Endothelial cell of umbilical vein (primary cell): ENCODE results near the gene ZNF70. TPM values are rescaled to one million over a fixed set of nuclear protein-coding genes. Genes with fewer than 3 reads are reported as not detected.

Experiments
- BruUV-seq: library from RNA; stranded (reverse); fragments of 400-500 nt; replicated peaks from 2 replicates; lab custom pipeline; 2021; lab: Mats Ljungman, UMichigan
- CTCF ChIA-PET: fragments of 300-600, 350-600 bp; sonication (Branson Sonifier 250); formaldehyde crosslinking; loops from one replicate; lab custom pipeline; 2021; ENCODE audit warnings: antibody characterized with exemption, inconsistent platforms; lab: Charles Lee
- POLR2A ChIA-PET: fragments of 300-600, 350-600 bp; sonication (Branson Sonifier 250); formaldehyde crosslinking; loops from one replicate; lab custom pipeline; 2021; ENCODE audit warnings: antibody characterized with exemption, inconsistent platforms; lab: Charles Lee
- DNase-seq: peaks from one replicate; pipeline ENCODE4 v3.0.0-alpha.2; 2011; ENCODE audit warnings: low read depth, low spot score
- FAIRE-seq: peaks from 2 replicates; lab custom pipeline; 2011; peaks lifted over from hg19 to GRCh38; lab: Jason Lieb, UNC
- H2AFZ ChIP-seq: 2 replicates; pipeline ENCODE4 v1.6.0; 2012; ENCODE audit warnings: low read depth, low read length, control low read depth, inconsistent platforms
- H3K27ac ChIP-seq: 2 replicates; pipeline ENCODE4 v1.5.1; 2011; ENCODE audit warnings: low read depth, mild to moderate bottlenecking, control low read depth, low read length, moderate library complexity; ENCODE audit not compliant: insufficient read depth
- H3K27me3 ChIP-seq, 2 experiments: 2 replicates each; pipeline versions ENCODE4 v1.6.0 to v1.6.1; 2011; ENCODE audit warnings: low read length in 2 of 2, mixed read lengths in 1 of 2; ENCODE audit not compliant: control insufficient read depth in 2 of 2, insufficient read depth in 2 of 2
- H3K36me3 ChIP-seq, 2 experiments: 2 replicates in 1 of 2; 3 replicates in 1 of 2; pipeline ENCODE4 v1.5.1; 2011; ENCODE audit warnings: low read length in 2 of 2, mild to moderate bottlenecking in 1 of 2, moderate library complexity in 1 of 2; ENCODE audit not compliant: control insufficient read depth in 2 of 2, insufficient read depth in 2 of 2; ENCODE audit errors: extremely low read depth in 1 of 2
- H3K4me1 ChIP-seq: 3 replicates; pipeline ENCODE4 v1.5.1; 2011; ENCODE audit warnings: mild to moderate bottlenecking, low read length; ENCODE audit not compliant: control insufficient read depth, insufficient read depth; ENCODE audit errors: extremely low read depth
- H3K4me2 ChIP-seq: 2 replicates; pipeline ENCODE4 v1.6.1; 2011; ENCODE audit warnings: low read length, control low read depth, mixed read lengths; ENCODE audit not compliant: insufficient read depth
- H3K4me3 ChIP-seq, 3 experiments: fragments of 200-600 bp in 1 of 3; sonication (generic), shearing (Covaris generic) in 1 of 3; replicated peaks in 1 of 3; 2 replicates each; pipeline ENCODE4 v1.5.1; 2011 to 2016; ENCODE audit warnings: control low read depth in 3 of 3, low read length in 3 of 3, mild to moderate bottlenecking in 2 of 3, inconsistent platforms in 1 of 3, low read depth in 1 of 3, moderate library complexity in 1 of 3; ENCODE audit not compliant: insufficient read depth in 1 of 3
- H3K79me2 ChIP-seq: 2 replicates; pipeline ENCODE4 v1.6.0; 2012; ENCODE audit warnings: low read length, inconsistent platforms; ENCODE audit not compliant: control insufficient read depth, insufficient read depth
- H3K9ac ChIP-seq: replicated peaks from 2 replicates; pipeline ENCODE3; 2011; ENCODE audit warnings: low read length, control low read depth; ENCODE audit not compliant: insufficient read depth; ENCODE audit errors: extremely low read depth
- H3K9me1 ChIP-seq: replicated peaks from 3 replicates; pipeline ENCODE4 v1.6.0; 2011; ENCODE audit warnings: mild to moderate bottlenecking, low read length; ENCODE audit not compliant: control insufficient read depth, insufficient read depth; ENCODE audit errors: extremely low read depth
- H3K9me3 ChIP-seq: replicated peaks from 2 replicates; pipeline ENCODE4 v1.5.1; 2012; ENCODE audit warnings: low read length, inconsistent platforms; ENCODE audit not compliant: control insufficient read depth, insufficient read depth
- H4K20me1 ChIP-seq: replicated peaks from 2 replicates; pipeline ENCODE3; 2011; ENCODE audit warnings: mild to moderate bottlenecking, low read length; ENCODE audit not compliant: control insufficient read depth, insufficient read depth; ENCODE audit errors: extremely low read depth
- EZH2 ChIP-seq: IDR thresholded peaks from 2 replicates; pipeline ENCODE4 v1.6.1; 2012; ENCODE audit warnings: borderline replicate concordance, low read depth, mild to moderate bottlenecking, moderate library complexity, low read length, inconsistent platforms; ENCODE audit not compliant: severe bottlenecking
- FOS ChIP-seq: IDR thresholded peaks from 2 replicates; pipeline ENCODE4 v1.6.1; 2011; ENCODE audit warnings: mild to moderate bottlenecking, low read length, moderate library complexity, borderline replicate concordance; ENCODE audit not compliant: insufficient read depth
- GATA2 ChIP-seq: IDR thresholded peaks from 2 replicates; pipeline ENCODE4 v1.7.0; 2011; ENCODE audit warnings: low read depth, mild to moderate bottlenecking, moderate library complexity, mixed read lengths, low read length; ENCODE audit not compliant: insufficient read length, insufficient read depth
- JUN ChIP-seq: IDR thresholded peaks from 2 replicates; pipeline ENCODE4 v1.6.1; 2011; ENCODE audit warnings: borderline replicate concordance, low read depth; ENCODE audit not compliant: insufficient read length, insufficient read depth
- MYC ChIP-seq: IDR thresholded peaks from one replicate; pipeline ENCODE4 v1.6.1; 2011; ENCODE audit warnings: mild to moderate bottlenecking, low read depth, low read length
- POLR2A ChIP-seq: IDR thresholded peaks from 2 replicates; pipeline ENCODE4 v1.6.1; 2012; ENCODE audit warnings: low read depth, mild to moderate bottlenecking, control low read depth, low read length
- POLR2AphosphoS5 ChIP-seq: IDR thresholded peaks from 2 replicates; pipeline ENCODE4 v1.6.1; 2012; ENCODE audit warnings: low read depth, mild to moderate bottlenecking, control low read depth, low read length, moderate library complexity; ENCODE audit not compliant: insufficient read depth
- dilution Hi-C: fragments of 300-500 bp; cut with MboI; formaldehyde crosslinking; loops from one replicate; pipeline ENCODE4 v1.15.0; 2019; ENCODE audit warnings: low sequenced_read_pairs; ENCODE audit not compliant: extremely low pct_ligation_motif_present
- intact Hi-C: fragments of 100-400 bp; cut with micrococcal nuclease; formaldehyde crosslinking; loops from one replicate; pipeline ENCODE4 v1.10.0; 2022
- polyA plus RNA-seq, 4 experiments: library from polyadenylated mRNA; depleted of rRNA in 3 of 4; stranded (reverse) in 3 of 4; unstranded in 1 of 4; fragments of >200 nt; gene quantifications; 2 replicates each; pipeline versions ENCODE4 v1.2.1 to v1.2.3, GENCODE V29; 2011 to 2012; ENCODE audit warnings: missing spikeins in 1 of 4
- total RNA-seq: library from RNA; stranded (reverse); gene quantifications from 2 replicates; pipeline ENCODE4 v1.2.3, GENCODE V29; 2021
- TF ChIP-seq, protein P1 (sequence below), 2 donors: IDR thresholded peaks; 1 replicate in 1 of 2; 2 replicates in 1 of 2; pipeline ENCODE4 v1.5.1; 2011; ENCODE audit warnings: low read length in 2 of 2, mild to moderate bottlenecking in 2 of 2, moderate library complexity in 2 of 2, control low read depth in 1 of 2, inconsistent platforms in 1 of 2, low read depth in 1 of 2; ENCODE audit not compliant: insufficient read depth in 1 of 2; ENCODE audit errors: extremely low read depth in 1 of 2
- TF ChIP-seq, protein P2 (sequence below): IDR thresholded peaks from 2 replicates; pipeline ENCODE4 v1.6.1; 2011; ENCODE audit not compliant: insufficient read depth, insufficient read length

The ZNF70 gene
- total and polyA plus RNA-seq, 2 donors (not counting 3 experiments of a cell fraction or from before 2014, with no cell fraction given) = 1.9 to 6.2 TPM

DNA sequence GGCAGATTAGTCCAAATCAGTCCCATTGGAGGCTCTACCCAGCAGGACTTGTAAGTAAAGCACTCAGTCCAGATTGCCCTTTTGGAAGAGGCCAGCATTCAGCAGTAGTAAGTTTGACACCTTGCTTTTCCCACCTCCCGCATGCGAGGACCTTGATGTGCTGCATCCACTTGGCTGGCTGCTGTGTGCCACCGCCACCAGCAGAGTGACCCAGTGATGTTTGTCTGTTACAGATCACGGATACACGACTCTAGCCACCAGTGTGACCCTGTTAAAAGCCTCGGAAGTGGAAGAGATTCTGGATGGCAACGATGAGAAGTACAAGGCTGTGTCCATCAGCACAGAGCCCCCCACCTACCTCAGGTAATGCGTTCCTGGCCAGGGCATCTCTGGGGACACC is 42.4 kb upstream of the ZNF70 start:
- POLR2A ChIA-PET = no interaction called here
- CTCF ChIA-PET = no interaction called here
- H3K4me1 ChIP-seq = peaks cover under 1% of the 10 kb centered on the region
- DNase-seq (no peak), FAIRE-seq (no peak)
- no peak overlapping the region for H3K27ac ChIP-seq
- H3K36me3 ChIP-seq = peaks cover 0 to 20% of the 10 kb centered on the region in 2 experiments
- intact Hi-C loops = no loop called here
- no peak overlapping the region for H3K4me2 ChIP-seq
- TF ChIP-seq, protein P1, sequence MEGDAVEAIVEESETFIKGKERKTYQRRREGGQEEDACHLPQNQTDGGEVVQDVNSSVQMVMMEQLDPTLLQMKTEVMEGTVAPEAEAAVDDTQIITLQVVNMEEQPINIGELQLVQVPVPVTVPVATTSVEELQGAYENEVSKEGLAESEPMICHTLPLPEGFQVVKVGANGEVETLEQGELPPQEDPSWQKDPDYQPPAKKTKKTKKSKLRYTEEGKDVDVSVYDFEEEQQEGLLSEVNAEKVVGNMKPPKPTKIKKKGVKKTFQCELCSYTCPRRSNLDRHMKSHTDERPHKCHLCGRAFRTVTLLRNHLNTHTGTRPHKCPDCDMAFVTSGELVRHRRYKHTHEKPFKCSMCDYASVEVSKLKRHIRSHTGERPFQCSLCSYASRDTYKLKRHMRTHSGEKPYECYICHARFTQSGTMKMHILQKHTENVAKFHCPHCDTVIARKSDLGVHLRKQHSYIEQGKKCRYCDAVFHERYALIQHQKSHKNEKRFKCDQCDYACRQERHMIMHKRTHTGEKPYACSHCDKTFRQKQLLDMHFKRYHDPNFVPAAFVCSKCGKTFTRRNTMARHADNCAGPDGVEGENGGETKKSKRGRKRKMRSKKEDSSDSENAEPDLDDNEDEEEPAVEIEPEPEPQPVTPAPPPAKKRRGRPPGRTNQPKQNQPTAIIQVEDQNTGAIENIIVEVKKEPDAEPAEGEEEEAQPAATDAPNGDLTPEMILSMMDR (IDR thresholded peaks at IDR 0.05; ENCODE audit: extremely low read depth in 1 of 2, insufficient read depth in 1 of 2, low read depth in 1 of 2, low read length in 2 of 2) = no peak
- TF ChIP-seq MYC = no peak
- no peak for TF ChIP-seq POLR2AphosphoS5
- TF ChIP-seq GATA2 = no peak
- TF ChIP-seq, protein P2, sequence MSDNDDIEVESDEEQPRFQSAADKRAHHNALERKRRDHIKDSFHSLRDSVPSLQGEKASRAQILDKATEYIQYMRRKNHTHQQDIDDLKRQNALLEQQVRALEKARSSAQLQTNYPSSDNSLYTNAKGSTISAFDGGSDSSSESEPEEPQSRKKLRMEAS = no peak
- TF ChIP-seq EZH2 = no peak
- no peak for TF ChIP-seq JUN
- no peak for TF ChIP-seq POLR2A
- TF ChIP-seq FOS = no peak
- H3K4me3 ChIP-seq = no peak overlapping the region
- no peaks in the 10 kb centered on the region for H3K9me3 ChIP-seq
- dilution Hi-C loops = no loop called here
- peaks cover 47% of the 10 kb centered on the region for H3K79me2 ChIP-seq
- H4K20me1 ChIP-seq = peaks cover 2% of the 10 kb centered on the region
- H3K9ac ChIP-seq = no peak overlapping the region
- no peaks in the 10 kb centered on the region for H3K27me3 ChIP-seq
- H3K9me1 ChIP-seq = no peaks in the 10 kb centered on the region
- no TSS peak for BruUV-seq
- H2AFZ ChIP-seq = no peak overlapping the region
